ENCODE measurements around the gene STXBP6. TPM values are rescaled to one million over a fixed set of nuclear protein-coding genes. Genes with fewer than 3 reads are reported as not detected.

STXBP6 gene
- total RNA-seq, 1 experiment from 2014 or later: 0.27 TPM

DNA sequence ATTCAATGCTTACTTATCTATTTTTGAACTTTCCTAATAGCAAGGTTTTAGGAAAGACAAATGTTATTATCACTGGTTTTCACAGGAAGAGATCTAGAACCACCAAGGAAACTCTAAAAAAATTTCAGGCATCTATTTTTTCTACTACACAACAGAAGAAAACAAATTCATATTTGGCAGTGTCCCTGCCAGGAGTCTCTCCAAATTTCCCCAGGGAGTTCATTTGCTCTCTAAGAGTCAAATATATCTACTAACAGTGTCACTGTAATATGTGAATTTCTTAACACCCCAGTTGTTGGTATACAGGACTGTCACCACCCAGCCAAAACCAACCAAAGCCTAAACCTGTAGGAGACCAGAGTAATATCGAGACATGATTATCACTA is 83.4 kb downstream of the STXBP6 start:
- intact Hi-C loops (cut with micrococcal nuclease): no loop called here
- H3K79me2 ChIP-seq (ENCODE audit: insufficient read depth, low read length): no peaks in the 10 kb centered on the region
- ChIA-PET RAD21 (ENCODE audit: low non-redundant PET in 1 of 2, low total read pairs in 2 of 2, uncharacterized antibody in 2 of 2, unreplicated experiment in 2 of 2) (no interaction called here), CTCF (no interaction called here), POLR2A (no interaction called here)
- DNase-seq (ENCODE audit: low read depth, low spot score) (no peak), ATAC-seq (no peak)
- TF ChIP-seq SIN3A (IDR thresholded peaks at IDR 0.05; ENCODE audit: low read depth): no peak
- H3K9ac ChIP-seq (ENCODE audit: low read length): no peak overlapping the region
- no peak overlapping the region for H3K27ac ChIP-seq (ENCODE audit: low read depth, low read length)
- H2AFZ ChIP-seq (ENCODE audit: low read depth, low read length, poor library complexity, severe bottlenecking): no peak overlapping the region
- H3K9me3 ChIP-seq (ENCODE audit: control insufficient read depth in 1 of 2, insufficient read depth in 1 of 2, low read depth in 1 of 2, low read length in 2 of 2): peaks cover 0 to 17% of the 10 kb centered on the region in 2 experiments; a peak in 1 of 4 replicates
- H3K4me1 ChIP-seq (ENCODE audit: control insufficient read depth in 1 of 2, insufficient read depth in 2 of 2, low read length in 2 of 2): no peaks in the 10 kb centered on the region
- H3K36me3 ChIP-seq (ENCODE audit: control insufficient read depth in 1 of 2, insufficient read depth in 2 of 2, low read length in 2 of 2): no peaks in the 10 kb centered on the region
- H3K27me3 ChIP-seq (ENCODE audit: insufficient read depth, low read length): no peaks in the 10 kb centered on the region
- no peaks in the 10 kb centered on the region for H4K20me1 ChIP-seq (ENCODE audit: insufficient read depth)
- H3K4me2 ChIP-seq (ENCODE audit: low read length): no peak overlapping the region
- H3K4me3 ChIP-seq (replicated peaks in 1 of 2; ENCODE audit: low read depth in 1 of 2, low read length in 2 of 2): no peak overlapping the region
- no peaks in the 10 kb centered on the region for H3K9me2 ChIP-seq (ENCODE audit: insufficient read depth)
- BruUV-seq (replicated peaks): no TSS peak

DNA sequence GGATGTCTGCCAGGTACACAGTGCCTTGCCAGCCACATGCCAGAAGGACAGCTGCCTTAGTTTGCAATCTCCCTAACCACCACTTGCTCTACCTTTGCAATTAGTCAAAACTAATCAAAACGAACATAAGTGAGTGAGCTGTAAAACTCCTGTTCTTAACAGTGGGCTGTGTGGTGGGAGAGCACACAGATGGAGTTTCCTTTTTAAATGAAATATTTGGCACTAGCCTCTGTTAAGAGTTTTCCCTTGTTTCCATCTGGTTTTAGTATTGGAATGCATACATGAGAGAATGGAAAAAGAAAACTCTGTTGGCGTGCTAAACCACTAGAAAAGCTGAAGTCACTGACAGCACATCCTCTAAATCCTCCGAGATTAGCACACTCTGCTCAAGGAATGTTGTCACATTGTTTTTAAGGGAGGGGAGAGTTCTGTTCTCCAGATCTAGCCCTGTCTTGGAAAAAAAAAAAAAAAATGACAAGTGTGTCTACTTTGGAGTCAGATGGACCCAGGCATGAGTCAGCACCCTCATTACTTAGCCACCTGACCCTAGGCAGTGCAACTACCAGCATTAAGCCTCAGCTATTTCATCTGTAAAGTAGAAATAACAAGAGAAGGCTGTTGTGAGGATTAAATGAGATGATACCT is 83.9 kb downstream of the STXBP6 start:
- POLR2A ChIA-PET: no interaction called here
- no peak for ATAC-seq
- H3K27me3 ChIP-seq (ENCODE audit: insufficient read depth, low read length): no peaks in the 10 kb centered on the region

DNA sequence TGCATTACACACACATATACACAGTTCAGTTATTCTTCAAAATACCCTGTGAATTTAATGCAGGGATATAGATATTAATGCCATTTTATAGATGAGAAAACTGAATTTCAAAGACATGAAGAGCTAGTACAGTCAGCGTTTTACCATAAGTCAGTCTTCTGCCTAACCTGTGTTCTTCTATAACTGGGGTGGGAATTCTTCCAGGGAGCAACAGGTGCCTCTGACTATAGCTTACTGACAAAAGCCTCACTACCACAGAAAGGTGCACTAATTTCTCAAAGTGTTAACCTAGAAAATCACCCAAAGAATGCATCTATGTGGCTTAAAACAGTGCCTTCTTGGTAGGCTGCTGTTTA is 84.4 kb downstream of the STXBP6 start:
- H3K4me3 ChIP-seq (replicated peaks in 1 of 2; ENCODE audit: low read depth in 1 of 2, low read length in 2 of 2): no peak overlapping the region
- no peaks in the 10 kb centered on the region for H4K20me1 ChIP-seq (ENCODE audit: insufficient read depth)
- ATAC-seq (no peak), DNase-seq (ENCODE audit: low read depth, low spot score) (no peak)
- H2AFZ ChIP-seq (ENCODE audit: low read depth, low read length, poor library complexity, severe bottlenecking): no peak overlapping the region
- no peaks in the 10 kb centered on the region for H3K4me1 ChIP-seq (ENCODE audit: control insufficient read depth in 1 of 2, insufficient read depth in 2 of 2, low read length in 2 of 2)
- no peaks in the 10 kb centered on the region for H3K27me3 ChIP-seq (ENCODE audit: insufficient read depth, low read length)
- no peak overlapping the region for H3K27ac ChIP-seq (ENCODE audit: low read depth, low read length)
- no peaks in the 10 kb centered on the region for H3K9me2 ChIP-seq (ENCODE audit: insufficient read depth)
- TF ChIP-seq, protein P1, sequence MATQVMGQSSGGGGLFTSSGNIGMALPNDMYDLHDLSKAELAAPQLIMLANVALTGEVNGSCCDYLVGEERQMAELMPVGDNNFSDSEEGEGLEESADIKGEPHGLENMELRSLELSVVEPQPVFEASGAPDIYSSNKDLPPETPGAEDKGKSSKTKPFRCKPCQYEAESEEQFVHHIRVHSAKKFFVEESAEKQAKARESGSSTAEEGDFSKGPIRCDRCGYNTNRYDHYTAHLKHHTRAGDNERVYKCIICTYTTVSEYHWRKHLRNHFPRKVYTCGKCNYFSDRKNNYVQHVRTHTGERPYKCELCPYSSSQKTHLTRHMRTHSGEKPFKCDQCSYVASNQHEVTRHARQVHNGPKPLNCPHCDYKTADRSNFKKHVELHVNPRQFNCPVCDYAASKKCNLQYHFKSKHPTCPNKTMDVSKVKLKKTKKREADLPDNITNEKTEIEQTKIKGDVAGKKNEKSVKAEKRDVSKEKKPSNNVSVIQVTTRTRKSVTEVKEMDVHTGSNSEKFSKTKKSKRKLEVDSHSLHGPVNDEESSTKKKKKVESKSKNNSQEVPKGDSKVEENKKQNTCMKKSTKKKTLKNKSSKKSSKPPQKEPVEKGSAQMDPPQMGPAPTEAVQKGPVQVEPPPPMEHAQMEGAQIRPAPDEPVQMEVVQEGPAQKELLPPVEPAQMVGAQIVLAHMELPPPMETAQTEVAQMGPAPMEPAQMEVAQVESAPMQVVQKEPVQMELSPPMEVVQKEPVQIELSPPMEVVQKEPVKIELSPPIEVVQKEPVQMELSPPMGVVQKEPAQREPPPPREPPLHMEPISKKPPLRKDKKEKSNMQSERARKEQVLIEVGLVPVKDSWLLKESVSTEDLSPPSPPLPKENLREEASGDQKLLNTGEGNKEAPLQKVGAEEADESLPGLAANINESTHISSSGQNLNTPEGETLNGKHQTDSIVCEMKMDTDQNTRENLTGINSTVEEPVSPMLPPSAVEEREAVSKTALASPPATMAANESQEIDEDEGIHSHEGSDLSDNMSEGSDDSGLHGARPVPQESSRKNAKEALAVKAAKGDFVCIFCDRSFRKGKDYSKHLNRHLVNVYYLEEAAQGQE (IDR thresholded peaks at IDR 0.05; ENCODE audit: low read depth): no peak
- TF ChIP-seq FOSL1 (IDR thresholded peaks at IDR 0.05; ENCODE audit: low read depth) (no peak), EZH2phosphoT487 (IDR thresholded peaks at IDR 0.05; ENCODE audit: borderline replicate concordance) (no peak), ELF1 (IDR thresholded peaks at IDR 0.05; ENCODE audit: borderline replicate concordance, low read depth) (no peak)
- no peaks in the 10 kb centered on the region for H3K36me3 ChIP-seq (ENCODE audit: control insufficient read depth in 1 of 2, insufficient read depth in 2 of 2, low read length in 2 of 2)
- CTCF ChIA-PET: no interaction called here
- peaks cover 0 to 17% of the 10 kb centered on the region in 2 experiments; a peak in 1 of 4 replicates for H3K9me3 ChIP-seq (ENCODE audit: control insufficient read depth in 1 of 2, insufficient read depth in 1 of 2, low read depth in 1 of 2, low read length in 2 of 2)
- H3K79me2 ChIP-seq (ENCODE audit: insufficient read depth, low read length): no peaks in the 10 kb centered on the region
- H3K4me2 ChIP-seq (ENCODE audit: low read length): no peak overlapping the region
- BruUV-seq (replicated peaks): no TSS peak
- RAD21 ChIA-PET (ENCODE audit: low non-redundant PET in 1 of 2, low total read pairs in 2 of 2, uncharacterized antibody in 2 of 2, unreplicated experiment in 2 of 2): no interaction called here
- no peak overlapping the region for H3K9ac ChIP-seq (ENCODE audit: low read length)
- POLR2A ChIA-PET: no interaction called here
- intact Hi-C loops (cut with micrococcal nuclease): no loop called here

More for the DNA sequence above, 83.9 kb downstream of the STXBP6 start:
- H3K79me2 ChIP-seq (ENCODE audit: insufficient read depth, low read length): no peaks in the 10 kb centered on the region
- peaks cover 0 to 17% of the 10 kb centered on the region in 2 experiments; a peak in 1 of 4 replicates for H3K9me3 ChIP-seq (ENCODE audit: control insufficient read depth in 1 of 2, insufficient read depth in 1 of 2, low read depth in 1 of 2, low read length in 2 of 2)
- ChIA-PET RAD21 (ENCODE audit: low non-redundant PET in 1 of 2, low total read pairs in 2 of 2, uncharacterized antibody in 2 of 2, unreplicated experiment in 2 of 2) (no interaction called here), CTCF (no interaction called here)
- no peaks in the 10 kb centered on the region for H3K9me2 ChIP-seq (ENCODE audit: insufficient read depth)
- no peak overlapping the region for H2AFZ ChIP-seq (ENCODE audit: low read depth, low read length, poor library complexity, severe bottlenecking)
- H3K4me2 ChIP-seq (ENCODE audit: low read length): no peak overlapping the region
- H3K27ac ChIP-seq (ENCODE audit: low read depth, low read length): no peak overlapping the region
- H3K36me3 ChIP-seq (ENCODE audit: control insufficient read depth in 1 of 2, insufficient read depth in 2 of 2, low read length in 2 of 2): no peaks in the 10 kb centered on the region
- H3K4me1 ChIP-seq (ENCODE audit: control insufficient read depth in 1 of 2, insufficient read depth in 2 of 2, low read length in 2 of 2): no peaks in the 10 kb centered on the region
- H3K9ac ChIP-seq (ENCODE audit: low read length): no peak overlapping the region
- no peak overlapping the region for H3K4me3 ChIP-seq (replicated peaks in 1 of 2; ENCODE audit: low read depth in 1 of 2, low read length in 2 of 2)
- BruUV-seq (replicated peaks): no TSS peak
- intact Hi-C loops (cut with micrococcal nuclease): no loop called here
- DNase-seq (ENCODE audit: low read depth, low spot score): no peak
- H4K20me1 ChIP-seq (ENCODE audit: insufficient read depth): no peaks in the 10 kb centered on the region
- no peak for TF ChIP-seq ZNF274 (IDR thresholded peaks at IDR 0.05; ENCODE audit: low read depth, low read length)
- TF ChIP-seq CEBPB (IDR thresholded peaks at IDR 0.05; ENCODE audit: low read depth): no peak
- no peak for TF ChIP-seq SP1 (IDR thresholded peaks at IDR 0.05; ENCODE audit: low read depth)
- TF ChIP-seq ELF1 (IDR thresholded peaks at IDR 0.05; ENCODE audit: borderline replicate concordance, low read depth): no peak

All from HCT116 (cell line).